H1 (cell line): ENCODE data around the gene WNK4. TPM values are rescaled to one million over a fixed set of nuclear protein-coding genes. Genes with fewer than 3 reads are reported as not detected.
A peak's percentile ranks its signal among the peaks of the same experiment; 100 is the strongest.

Source experiments
- BCL11A ChIP-seq, 2 experiments: IDR thresholded peaks; one replicate each; pipeline ENCODE4 v1.6.1; 2011; ENCODE audit warnings: low read depth in 2 of 2, low read length in 2 of 2, mild to moderate bottlenecking in 2 of 2
- GTF2F1 ChIP-seq: IDR thresholded peaks from 2 replicates; pipeline ENCODE4 v1.6.1; 2012; ENCODE audit warnings: low read depth, low read length, improper control_type of control experiment, borderline replicate concordance
- KDM4A ChIP-seq: IDR thresholded peaks from one replicate; pipeline ENCODE4 v1.7.1; 2012; ENCODE audit warnings: low read depth, mild to moderate bottlenecking, moderate library complexity, low read length, inconsistent platforms; ENCODE audit not compliant: severe bottlenecking
- POLR2A ChIP-seq, 2 experiments: IDR thresholded peaks; 1 replicate in 1 of 2; 2 replicates in 1 of 2; pipeline ENCODE4 v1.6.1; 2011; ENCODE audit warnings: low read depth in 2 of 2, low read length in 2 of 2, mild to moderate bottlenecking in 2 of 2; ENCODE audit errors: control extremely low read depth in 1 of 2
- POLR2AphosphoS5 ChIP-seq: IDR thresholded peaks from 2 replicates; pipeline ENCODE4 v1.6.1; 2011; ENCODE audit warnings: low read depth, low read length
- SIN3A ChIP-seq, 2 experiments: IDR thresholded peaks in 1 of 2; conservative IDR thresholded peaks in 1 of 2; 2 replicates each; pipeline ENCODE4 v1.6.1; 2011 to 2012; ENCODE audit warnings: low read length in 2 of 2, improper control_type of control experiment in 1 of 2, low read depth in 1 of 2, mild to moderate bottlenecking in 1 of 2
- SUZ12 ChIP-seq: fragments of 200-600 bp; sonication (generic); IDR thresholded peaks from 2 replicates; pipeline ENCODE4 v1.6.1; 2012; ENCODE audit warnings: mild to moderate bottlenecking, inconsistent platforms, low read length, moderate library complexity, mixed read lengths
- TAF7 ChIP-seq: optimal IDR thresholded peaks from 2 replicates; pipeline ENCODE3; 2011; ENCODE audit warnings: low read depth, mild to moderate bottlenecking, inconsistent platforms, low read length, moderate library complexity, borderline replicate concordance
- polyA plus RNA-seq, 7 experiments: library from polyadenylated mRNA; depleted of rRNA in 3 of 7; stranded (reverse) in 5 of 7; unstranded in 2 of 7; fragments of >200 nt in 5 of 7; fragments of 200-250 nt in 2 of 7; gene quantifications; 1 replicate in 5 of 7; 2 replicates in 1 of 7; 4 replicates in 1 of 7; pipeline versions ENCODE4 v1.2.1 to v1.2.3, GENCODE V29; 2011 to 2013; ENCODE audit warnings: missing spikeins in 2 of 7, mixed read lengths in 2 of 7
- total RNA-seq: library from RNA; stranded (reverse); fragmentation: NEBNext Ultra II Directional; extraction: Animal tissue kit (Norgen Biotek cat#: 25700); gene quantifications from 2 replicates; pipeline ENCODE4 v1.2.1, GENCODE V29; 2021

The WNK4 gene
- total and polyA plus RNA-seq, 2 of the 8 experiments (the other 6 are each of a cell fraction or from before 2014, with no cell fraction given): 0.21 to 1.7 TPM

- TF ChIP-seq KDM4A (peak; percentile 54), POLR2AphosphoS5 (peak; percentile 52; the same call in 1 of the 2 replicates), POLR2A (IDR thresholded peaks at IDR 0.05; ENCODE audit: control extremely low read depth in 1 of 2, low read depth in 2 of 2, low read length in 2 of 2) (peak in 1 of 2 experiments; percentile 65; a peak in 1 of 3 replicates), TAF7 (no peak), BCL11A (IDR thresholded peaks at IDR 0.05; ENCODE audit: low read depth in 2 of 2, low read length in 2 of 2) (no peak), SUZ12 (no peak), SIN3A (conservative IDR thresholded peaks at IDR 0.05 in 1 of 2, IDR thresholded peaks at IDR 0.05 in 1 of 2; ENCODE audit: low read depth in 1 of 2, low read length in 2 of 2) (peak in 1 of 2 experiments; percentile 68; a peak in 1 of 4 replicates), GTF2F1 (0 out of 2 replicates have a peak, but pooled peaks have one; percentile 19)
These were observed 36.1 kb upstream of the WNK4 start (continued) for GRCh38 chr17:42744283-42744805.
